Endometrial microvascular endothelial cells (primary cell): Measurements from ENCODE around the gene NFIL3. TPM values are rescaled to one million over a fixed set of nuclear protein-coding genes. Genes with fewer than 3 reads are reported as not detected.
"Not testable (repeated sequence)": the region's sequence is repeated elsewhere in the genome, so short reads cannot be mapped to it uniquely, and the experiment has no call there.

ENCODE experiments used
- in situ Hi-C: cut with HindIII; loops from 2 replicates; pipeline ENCODE4 v1.10.0; 2017; ENCODE audit warnings: low sequenced_read_pairs, low pct_unique_long_range_greater_than_20kb; ENCODE audit errors: inconsistent ontology term
- total RNA-seq: library from RNA; depleted of rRNA; stranded (reverse); fragments of >200 nt; gene quantifications from one replicate; pipeline ENCODE4 v1.2.3, GENCODE V29; 2015; ENCODE audit errors: inconsistent ontology term

Gene NFIL3, protein sequence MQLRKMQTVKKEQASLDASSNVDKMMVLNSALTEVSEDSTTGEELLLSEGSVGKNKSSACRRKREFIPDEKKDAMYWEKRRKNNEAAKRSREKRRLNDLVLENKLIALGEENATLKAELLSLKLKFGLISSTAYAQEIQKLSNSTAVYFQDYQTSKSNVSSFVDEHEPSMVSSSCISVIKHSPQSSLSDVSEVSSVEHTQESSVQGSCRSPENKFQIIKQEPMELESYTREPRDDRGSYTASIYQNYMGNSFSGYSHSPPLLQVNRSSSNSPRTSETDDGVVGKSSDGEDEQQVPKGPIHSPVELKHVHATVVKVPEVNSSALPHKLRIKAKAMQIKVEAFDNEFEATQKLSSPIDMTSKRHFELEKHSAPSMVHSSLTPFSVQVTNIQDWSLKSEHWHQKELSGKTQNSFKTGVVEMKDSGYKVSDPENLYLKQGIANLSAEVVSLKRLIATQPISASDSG
- 11.2 TPM for total RNA-seq

DNA sequence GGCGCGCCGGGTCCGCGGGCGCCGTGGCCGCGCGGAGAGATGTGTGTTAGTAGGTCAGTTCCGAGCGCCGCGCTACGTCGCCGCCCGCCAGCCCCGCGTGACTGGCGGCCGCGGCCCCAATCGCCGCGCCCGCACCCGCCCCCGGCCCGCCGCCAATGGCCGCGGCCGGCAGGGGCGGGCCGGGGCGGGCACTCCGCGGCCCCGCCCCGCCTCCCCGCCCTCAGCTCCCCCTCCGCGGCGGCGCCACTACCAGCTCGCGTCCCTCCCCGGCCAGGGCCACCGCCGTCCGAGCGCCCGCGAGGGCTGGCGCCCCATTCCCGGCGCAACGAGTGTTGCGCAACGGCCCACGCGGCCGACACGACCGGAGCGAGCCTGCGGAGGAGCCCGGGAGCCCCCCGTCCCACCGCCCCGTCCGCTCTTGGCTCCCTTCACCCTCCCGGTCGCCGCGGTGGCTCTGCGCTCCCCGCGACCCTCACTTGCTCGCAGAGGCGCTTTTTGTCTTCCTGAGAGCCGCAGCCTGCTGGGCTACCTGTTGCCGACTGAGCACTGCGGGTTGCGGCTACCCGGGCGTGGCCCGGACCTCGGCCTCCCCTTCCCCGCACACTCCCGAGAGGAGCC, at the start of gene NFIL3:
TSS of gene NFIL3 (minus strand) at position 48 of the 618 bp plus-strand sequence. CDS start 13,098 bp downstream, outside the sequence.
- in situ Hi-C loops = no loop called here

DNA sequence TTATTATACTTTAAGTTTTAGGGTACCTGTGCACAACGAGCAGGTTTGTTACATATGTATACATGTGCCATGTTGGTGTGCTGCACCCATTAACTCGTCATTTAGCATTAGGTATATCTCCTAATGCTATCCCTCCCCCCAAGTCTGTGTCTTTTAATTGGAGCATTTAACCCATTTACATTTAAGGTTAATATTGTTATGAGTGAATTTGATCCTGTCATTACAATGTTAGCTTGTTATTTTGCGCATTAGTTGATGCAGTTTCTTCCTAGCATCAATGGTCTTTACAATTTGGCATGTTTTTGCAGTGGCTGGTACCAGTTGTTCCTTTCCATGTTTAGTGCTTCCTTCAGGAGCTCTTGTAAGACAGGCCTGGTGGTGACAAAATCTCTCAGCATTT, 47.9 kb upstream of the NFIL3 start:
- in situ Hi-C loops = not testable (repeated sequence)

DNA sequence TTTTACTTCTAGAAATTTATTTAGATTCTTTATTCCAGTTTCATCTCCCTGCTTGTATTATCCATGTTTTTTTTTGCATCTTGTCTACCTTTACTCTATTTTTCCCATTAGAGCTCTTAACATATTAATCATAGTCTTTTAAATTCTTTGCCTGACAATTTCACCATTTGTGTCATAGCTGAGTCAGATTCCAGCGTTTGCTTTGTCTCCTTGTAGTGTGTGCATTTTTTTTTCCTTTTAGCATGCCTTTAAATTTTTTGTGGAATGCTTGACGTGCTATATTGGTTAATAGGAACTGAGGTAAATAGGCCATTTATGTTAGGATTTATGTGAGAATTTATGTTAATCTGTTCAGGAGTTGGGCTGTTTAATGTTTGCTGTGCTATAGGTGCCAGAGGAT, 41.8 kb upstream of the NFIL3 start:
- in situ Hi-C loops = no loop called here

DNA sequence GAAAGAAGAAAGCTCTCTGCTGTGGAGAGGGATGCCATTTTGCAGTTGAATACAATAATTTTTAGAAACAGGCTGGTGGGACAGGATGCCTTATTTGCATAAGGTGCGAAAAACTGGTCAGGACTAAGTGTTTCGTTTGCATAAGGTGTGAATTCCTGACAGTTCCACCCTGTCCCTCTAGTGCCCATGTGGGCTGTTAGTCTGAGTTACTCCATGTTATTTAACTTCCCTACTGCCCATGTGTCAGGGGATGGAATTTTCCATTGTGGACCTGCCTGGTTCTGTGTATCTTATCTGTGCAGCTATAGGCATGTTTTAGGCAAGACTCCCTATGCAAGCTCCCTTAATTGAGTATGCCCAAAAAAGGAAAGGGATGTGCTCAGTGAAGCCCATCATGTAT, 35.3 kb upstream of the NFIL3 start:
- in situ Hi-C loops = no loop called here

DNA sequence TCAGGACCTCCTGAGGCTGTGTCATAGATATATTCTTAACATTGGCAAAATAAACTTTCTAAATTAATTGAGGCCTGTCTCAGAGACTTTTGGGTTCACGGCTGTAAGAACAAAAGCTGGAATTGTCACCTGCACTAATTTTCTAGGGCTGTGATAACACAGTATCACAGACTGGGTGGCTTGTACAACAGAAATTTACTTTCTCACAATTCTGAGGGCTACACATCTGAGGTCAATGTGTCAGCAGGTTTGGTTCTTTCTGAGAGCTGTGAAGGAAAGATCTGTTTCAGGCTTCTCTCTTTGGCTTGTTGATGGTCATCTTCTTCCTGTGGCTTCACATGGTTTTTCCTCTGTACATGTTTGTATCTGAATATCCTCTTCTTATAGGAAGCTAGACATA, 29.2 kb upstream of the NFIL3 start:
- in situ Hi-C loops = no loop called here

DNA sequence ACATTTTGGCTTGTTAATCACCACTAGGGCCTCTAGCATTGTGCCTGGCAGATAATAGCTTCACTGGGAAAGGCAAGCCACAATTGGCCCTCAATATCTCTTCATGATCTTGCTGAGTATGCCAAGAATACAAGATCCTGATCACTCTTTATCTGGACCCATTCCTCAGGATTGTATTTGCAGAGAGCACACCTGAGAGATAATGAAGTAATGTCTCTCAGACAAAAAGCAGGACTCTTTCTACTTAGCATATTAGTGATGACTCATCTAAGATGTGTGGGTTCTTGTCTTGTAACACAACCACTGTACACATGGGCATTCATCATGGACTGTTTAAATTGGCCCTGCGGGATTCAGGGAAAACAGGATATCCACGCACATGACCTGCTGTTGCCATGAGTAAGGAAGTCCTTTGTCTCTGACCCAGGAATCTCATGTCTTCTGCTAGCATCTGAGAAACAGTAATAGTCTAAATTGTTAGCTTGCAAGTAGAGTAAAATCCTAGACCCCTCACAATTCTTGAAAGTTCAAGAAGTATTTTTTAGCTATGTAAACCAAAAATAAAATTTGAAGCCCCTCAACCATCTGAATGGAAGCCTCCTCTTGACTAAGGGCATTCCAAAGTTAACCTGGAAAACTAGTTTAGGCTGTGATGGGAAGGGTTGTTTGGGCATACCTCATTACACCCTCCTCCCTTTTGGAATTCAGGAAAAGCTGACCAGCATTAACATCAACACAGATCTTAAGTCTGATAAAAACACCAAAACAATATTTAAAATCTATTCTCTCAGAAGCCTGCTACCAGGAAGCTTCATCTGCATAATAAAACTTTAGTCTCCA, 28.0 kb upstream of the NFIL3 start:
- in situ Hi-C loops = no loop called here

DNA sequence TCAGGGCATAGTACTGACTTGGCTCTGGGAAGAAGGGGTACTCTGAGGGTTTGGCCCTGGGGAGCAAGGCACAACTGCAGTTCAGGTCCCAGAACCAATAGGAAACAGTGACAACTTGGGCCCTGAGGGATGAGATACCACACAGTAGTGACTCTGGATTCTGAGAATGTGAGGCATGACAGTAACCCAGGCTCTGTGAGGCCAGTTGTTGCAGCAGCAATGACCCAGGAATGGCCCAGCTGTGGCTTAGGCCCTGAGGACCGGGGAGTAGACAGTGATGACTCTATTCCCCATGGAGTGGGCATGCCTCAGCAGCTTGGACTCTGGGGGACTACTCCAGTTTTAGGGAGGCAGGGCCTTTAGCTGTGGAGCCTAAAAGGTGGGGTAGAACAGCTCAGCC, 21.5 kb upstream of the NFIL3 start:
- in situ Hi-C loops = no loop called here

DNA sequence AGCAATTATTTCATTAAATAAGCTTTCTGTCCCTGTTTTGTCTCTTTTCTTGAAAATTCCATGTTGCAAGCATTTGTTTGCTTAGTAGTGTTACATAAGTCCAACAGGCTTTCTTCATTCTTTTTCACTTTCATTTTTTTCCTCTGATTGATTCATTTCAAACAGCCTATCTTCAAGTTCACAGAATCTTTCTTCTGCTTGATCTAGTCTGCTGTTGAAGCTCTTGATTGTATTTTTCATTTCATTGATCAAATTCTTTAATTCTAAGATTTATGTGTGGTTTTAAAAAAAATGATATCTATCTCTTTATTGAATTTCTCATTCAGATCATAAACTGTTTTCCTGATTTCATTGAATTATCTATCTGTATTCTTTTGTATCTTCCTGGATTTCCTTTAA, 20.4 kb upstream of the NFIL3 start:
- in situ Hi-C loops = no loop called here

DNA sequence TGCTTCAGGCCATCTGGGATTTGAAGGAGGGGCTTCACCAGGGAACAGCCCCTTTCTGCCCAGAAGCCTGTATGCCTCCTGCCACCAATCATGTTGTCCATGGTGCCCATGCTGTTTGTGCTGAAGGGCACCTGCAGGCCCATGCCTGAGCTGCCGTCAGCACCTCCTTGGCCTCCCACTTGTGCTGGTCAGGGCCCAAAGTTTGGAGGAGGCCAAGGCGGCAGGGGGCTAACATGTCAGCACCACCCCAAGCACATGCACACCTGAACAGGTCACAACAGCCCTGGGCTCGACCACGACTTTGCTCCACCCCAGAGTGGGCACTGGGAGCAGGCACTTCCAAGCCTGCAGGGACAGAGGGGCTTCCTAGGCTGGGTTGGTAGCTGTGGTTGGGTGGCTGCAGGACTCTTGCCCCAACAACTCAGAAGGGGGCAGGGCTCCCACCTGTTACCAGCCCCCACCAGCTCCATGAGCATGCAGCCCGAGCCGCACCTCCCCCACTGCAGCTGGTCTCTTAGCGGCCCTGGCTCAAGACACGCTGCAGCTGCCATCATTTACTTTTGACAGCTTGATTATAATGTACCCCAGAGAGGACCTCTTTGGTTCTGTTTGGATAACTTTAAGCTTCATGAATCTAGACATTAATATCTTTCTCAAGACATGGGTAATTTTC, 19.8 kb upstream of the NFIL3 start:
- in situ Hi-C loops = no loop called here

DNA sequence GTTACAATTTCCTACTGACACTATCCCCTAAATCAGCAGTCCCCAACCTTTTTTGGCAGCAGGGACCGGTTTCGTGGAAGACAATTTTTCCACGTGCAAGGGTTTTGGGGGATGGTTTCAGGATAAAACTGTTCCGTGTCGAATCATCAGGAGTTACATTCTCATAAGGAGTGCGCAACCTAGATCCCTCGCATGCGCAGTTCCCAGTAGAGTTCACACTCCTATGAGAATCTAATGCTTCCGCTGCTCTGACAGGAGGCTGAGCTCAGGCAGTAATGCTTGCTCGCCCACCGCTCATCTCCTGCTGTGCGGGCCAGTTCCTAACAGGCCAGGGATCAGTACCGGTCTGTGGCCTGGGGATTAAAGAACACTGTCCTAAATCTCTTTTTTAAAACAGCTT, 13.2 kb upstream of the NFIL3 start:
- in situ Hi-C loops = no loop called here

DNA sequence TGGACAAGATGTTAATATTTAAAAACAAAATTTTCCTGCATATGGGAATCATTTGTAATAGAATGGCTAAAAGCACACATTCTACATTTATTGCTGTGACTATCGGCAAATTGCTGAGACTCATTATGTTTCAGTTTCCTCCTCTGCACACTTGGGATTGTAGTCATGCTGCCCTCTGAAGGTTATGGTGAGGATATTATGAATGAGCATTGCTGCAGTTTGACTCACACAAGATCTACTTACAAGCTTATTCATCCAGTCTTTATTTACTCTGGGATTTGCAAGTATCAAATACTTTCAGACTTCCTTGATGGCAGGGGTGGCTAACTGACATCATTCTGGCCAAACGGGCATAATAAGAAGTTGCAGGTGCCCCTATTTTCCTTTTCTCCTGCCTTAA, 9.5 kb upstream of the NFIL3 start:
- in situ Hi-C loops = no loop called here

DNA sequence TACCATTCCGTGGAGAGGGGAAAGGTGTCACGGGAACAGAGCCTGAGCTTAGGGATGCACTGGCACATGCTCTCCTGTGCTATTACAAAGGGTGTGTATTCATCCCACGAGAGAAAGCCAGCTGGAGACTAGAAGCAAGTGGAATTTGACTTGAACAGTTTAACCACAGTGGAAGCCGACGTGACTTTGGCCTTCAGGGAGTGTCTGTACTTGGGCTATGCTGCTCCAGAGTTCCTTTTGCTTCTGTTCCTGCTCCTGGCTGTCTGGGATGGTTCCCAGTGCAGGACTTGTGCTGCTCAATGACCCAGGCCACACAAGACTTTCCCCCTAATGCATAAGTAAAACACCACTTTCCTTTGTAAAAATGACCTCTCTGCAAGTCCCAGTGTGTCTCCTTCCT, 7.9 kb upstream of the NFIL3 start:
- in situ Hi-C loops = no loop called here

DNA sequence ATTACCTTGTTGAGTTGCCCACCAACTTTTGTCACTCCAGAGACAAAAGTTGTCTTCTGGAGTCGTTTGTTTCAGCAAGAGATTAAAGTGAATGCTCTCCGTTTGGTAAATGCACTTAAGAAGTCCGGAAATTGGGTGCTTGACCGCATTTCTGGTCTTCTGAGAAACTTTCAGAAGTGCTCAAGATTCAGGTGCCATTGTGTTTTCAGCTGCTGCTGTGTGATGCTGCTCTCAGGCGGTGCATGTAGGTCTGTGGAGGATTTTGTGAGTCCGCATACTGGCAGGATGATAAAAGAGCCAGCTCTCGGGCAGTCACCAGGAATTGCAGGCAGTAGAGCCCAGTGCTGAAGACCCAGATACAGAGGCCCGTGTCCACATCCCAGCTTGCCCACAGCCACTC, 5.9 kb upstream of the NFIL3 start:
- in situ Hi-C loops = no loop called here

DNA sequence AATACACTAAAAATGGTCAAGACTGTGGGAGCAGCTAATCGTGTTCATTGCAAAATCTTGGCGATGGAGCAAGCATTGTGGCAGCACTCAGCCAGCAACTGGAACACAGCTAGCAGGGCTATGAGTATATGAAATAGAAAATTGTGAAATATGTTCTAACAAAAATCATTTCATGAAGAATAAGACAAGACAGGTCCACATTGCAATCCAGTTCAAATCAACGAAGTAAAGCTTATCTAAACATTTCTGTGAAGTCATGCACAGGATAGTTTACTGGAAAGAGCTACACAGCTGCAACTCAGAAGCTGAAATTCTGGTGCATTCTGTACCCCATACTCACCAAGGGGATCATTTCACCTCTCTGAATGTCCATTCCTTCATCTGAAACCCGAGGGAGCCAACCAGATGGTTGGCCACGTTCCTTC, 5.3 kb upstream of the NFIL3 start:
- in situ Hi-C loops = no loop called here

DNA sequence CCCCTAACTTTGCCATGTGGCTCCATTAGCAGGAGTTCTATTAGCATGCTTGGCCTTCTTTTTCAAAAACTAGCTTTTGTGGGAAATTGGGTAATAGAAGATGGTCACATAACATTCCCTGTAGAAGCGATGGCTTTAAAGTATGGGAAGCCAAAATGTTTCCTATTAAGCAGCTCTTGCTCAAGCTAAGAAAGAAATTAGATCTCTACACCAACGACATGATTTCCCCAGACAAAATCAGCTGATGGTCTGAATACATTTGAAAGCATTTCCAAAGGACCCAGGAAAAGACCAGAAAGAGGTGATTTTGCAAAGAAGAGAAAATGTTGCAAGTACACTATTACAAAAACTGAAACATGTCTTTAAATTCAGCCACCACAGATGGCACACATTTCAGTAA, 4.8 kb upstream of the NFIL3 start:
- in situ Hi-C loops = no loop called here

DNA sequence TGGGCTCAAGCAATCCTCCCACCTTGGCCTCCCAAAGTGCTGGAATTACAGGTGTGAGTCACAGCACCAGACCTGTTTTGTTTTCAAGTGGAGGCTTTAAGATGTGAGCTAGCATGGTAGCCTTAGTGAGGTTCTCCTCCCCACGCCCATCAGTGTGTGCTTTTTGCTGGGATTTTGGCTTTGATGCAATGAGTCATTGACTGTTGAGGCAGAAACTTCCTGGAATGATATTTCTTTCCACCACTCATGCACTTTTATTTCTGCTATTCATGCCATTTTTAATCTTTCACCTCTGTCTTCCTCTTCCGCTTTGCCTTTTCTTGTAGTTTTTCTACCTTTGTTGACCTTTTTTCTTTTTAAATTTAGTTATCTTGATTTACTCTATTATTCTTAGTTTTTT, 4.2 kb upstream of the NFIL3 start:
- in situ Hi-C loops = no loop called here

DNA sequence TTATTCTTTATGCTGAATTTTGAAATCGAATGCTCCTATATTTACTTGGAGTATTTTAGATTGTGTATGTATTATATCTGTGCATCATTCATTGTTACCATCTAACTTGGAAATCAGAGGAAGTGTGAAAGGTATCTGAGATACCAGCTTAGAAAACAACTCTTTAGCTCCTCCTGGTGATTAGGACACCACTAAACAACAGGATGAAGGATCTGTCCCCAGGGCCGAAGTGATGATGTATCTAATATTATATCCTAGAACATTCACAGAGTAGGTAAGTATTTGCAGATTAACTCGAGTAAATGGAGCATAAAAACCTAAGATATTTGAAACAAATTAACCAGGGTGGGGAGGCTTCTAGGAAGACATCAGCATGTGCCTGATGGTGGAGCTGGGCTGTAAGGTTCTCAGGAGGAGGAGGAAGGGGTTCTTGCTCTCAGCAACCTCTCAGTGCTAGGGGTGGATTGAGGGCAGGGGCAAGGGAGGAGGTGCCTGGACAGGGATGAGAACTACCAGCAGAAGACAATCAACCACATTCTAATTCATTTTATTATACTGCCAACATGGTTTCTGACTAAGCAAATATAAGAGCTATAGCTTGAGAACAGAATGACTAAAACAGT, 2.6 kb upstream of the NFIL3 start:
- in situ Hi-C loops = no loop called here

DNA sequence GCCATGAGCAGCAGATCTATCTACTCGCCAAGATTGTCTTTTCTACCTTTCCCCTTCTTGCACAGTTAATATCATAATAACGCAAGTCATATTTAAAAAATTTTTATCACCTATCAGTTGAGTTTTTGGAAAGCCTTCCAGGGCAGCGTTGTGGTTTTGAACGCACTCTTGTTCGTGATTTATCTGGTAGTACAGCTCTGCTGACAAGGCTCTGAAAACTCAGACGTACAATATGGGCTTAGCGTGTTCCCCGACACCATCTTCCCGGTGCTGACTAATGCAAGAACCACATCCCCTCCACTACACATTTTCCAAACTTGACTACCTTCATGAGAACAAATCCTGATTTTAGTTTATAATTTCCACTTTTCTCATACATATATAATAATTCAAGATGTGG, 1.6 kb upstream of the NFIL3 start:
- in situ Hi-C loops = no loop called here
